AG09309 (cell line): ENCODE data around the gene MUC4.

Experiments
- DNase-seq: peaks from one replicate; pipeline ENCODE4 v3.0.0-alpha.2; 2010; ENCODE audit warnings: low read depth
- H3K4me3 ChIP-seq: 2 replicates; pipeline ENCODE4 v1.5.1; 2011; ENCODE audit warnings: mild to moderate bottlenecking, low read depth, low read length, moderate library complexity; ENCODE audit not compliant: control insufficient read depth
- CTCF ChIP-seq: IDR thresholded peaks from 2 replicates; pipeline ENCODE4 v1.5.1; 2011; ENCODE audit warnings: mild to moderate bottlenecking, low read depth, low read length, inconsistent platforms; ENCODE audit not compliant: insufficient read depth, control insufficient read depth; ENCODE audit errors: missing control alignments

MUC4 gene

GRCh38 chr3:195704433-195704999 is 107.2 kb downstream of the MUC4 start:
- DNase-seq, result no peak
- no peak overlapping the region for H3K4me3 ChIP-seq
- TF ChIP-seq CTCF, result no peak

GRCh38 chr3:195703776-195704175 is 108.0 kb downstream of the MUC4 start:
- TF ChIP-seq CTCF, result no peak
- DNase-seq, result no peak
- H3K4me3 ChIP-seq, result no peak overlapping the region

- TF ChIP-seq CTCF, result no peak
- H3K4me3 ChIP-seq, result no peak overlapping the region
- DNase-seq, result no peak
These were observed 110.5 kb downstream of the MUC4 start for GRCh38 chr3:195701042-195701915.

- no peak for DNase-seq
- no peak for TF ChIP-seq CTCF
These were observed 111.4 kb downstream of the MUC4 start for GRCh38 chr3:195700319-195700718.

GRCh38 chr3:195699860-195700259 is 111.9 kb downstream of the MUC4 start:
- H3K4me3 ChIP-seq, result no peak overlapping the region
- no peak for DNase-seq
- TF ChIP-seq CTCF, result no peak

More at GRCh38 chr3:195700319-195700718, 111.4 kb downstream of the MUC4 start:
- no peak overlapping the region for H3K4me3 ChIP-seq

GRCh38 chr3:195699388-195699771 is 112.3 kb downstream of the MUC4 start:
- no peak overlapping the region for H3K4me3 ChIP-seq
- DNase-seq, result no peak
- no peak for TF ChIP-seq CTCF
